ENCODE results near the gene SUGCT.
"Not testable (repeated sequence)": the region's sequence is repeated elsewhere in the genome, so short reads cannot be mapped to it uniquely, and the experiment has no call there.

The SUGCT gene

GRCh38 chr7:40611095-40611871, 476.5 kb downstream of the SUGCT start:
- no peak for DNase-seq (ENCODE audit: low read depth in 3 of 3)

- DNase-seq (ENCODE audit: low read depth in 3 of 3), result no peak
These were observed 477.5 kb downstream of the SUGCT start for GRCh38 chr7:40612298-40612697.

- no peak for DNase-seq (ENCODE audit: low read depth in 3 of 3)
These were observed 484.8 kb downstream of the SUGCT start for GRCh38 chr7:40619647-40620046.

GRCh38 chr7:40621592-40621998, 486.8 kb downstream of the SUGCT start:
- no peak for DNase-seq (ENCODE audit: low read depth in 3 of 3)

- DNase-seq (ENCODE audit: low read depth in 3 of 3), result no peak
These were observed 488.2 kb downstream of the SUGCT start for GRCh38 chr7:40622941-40623501.

- DNase-seq (ENCODE audit: low read depth in 3 of 3), result no peak
These were observed 489.1 kb downstream of the SUGCT start for GRCh38 chr7:40623863-40624262.

GRCh38 chr7:40627361-40627760, 492.6 kb downstream of the SUGCT start:
- not testable (repeated sequence) for DNase-seq (ENCODE audit: low read depth in 3 of 3)

GRCh38 chr7:40629891-40630290, 495.1 kb downstream of the SUGCT start:
- no peak for DNase-seq (ENCODE audit: low read depth in 3 of 3)

- DNase-seq (ENCODE audit: low read depth in 3 of 3), result no peak
These were observed 499.3 kb downstream of the SUGCT start for GRCh38 chr7:40634118-40634517.

- DNase-seq (ENCODE audit: low read depth in 3 of 3), result no peak
These were observed 503.9 kb downstream of the SUGCT start for GRCh38 chr7:40638545-40639320.

GRCh38 chr7:40640566-40640965, 505.8 kb downstream of the SUGCT start:
- no peak for DNase-seq (ENCODE audit: low read depth in 3 of 3)

GRCh38 chr7:40641701-40642100, 506.9 kb downstream of the SUGCT start:
- DNase-seq (ENCODE audit: low read depth in 3 of 3), result no peak

GRCh38 chr7:40643664-40644063, 508.9 kb downstream of the SUGCT start:
- no peak for DNase-seq (ENCODE audit: low read depth in 3 of 3)

GRCh38 chr7:40644454-40645188, 509.8 kb downstream of the SUGCT start:
- no peak for DNase-seq (ENCODE audit: low read depth in 3 of 3)

- DNase-seq (ENCODE audit: low read depth in 3 of 3), result no peak
These were observed 510.4 kb downstream of the SUGCT start for GRCh38 chr7:40645197-40645596.

GRCh38 chr7:40646717-40647116, 511.9 kb downstream of the SUGCT start:
- DNase-seq (ENCODE audit: low read depth in 3 of 3), result no peak

GRCh38 chr7:40647719-40648118, 512.9 kb downstream of the SUGCT start:
- DNase-seq (ENCODE audit: low read depth in 3 of 3), result no peak

GRCh38 chr7:40649247-40649646, 514.4 kb downstream of the SUGCT start:
- no peak for DNase-seq (ENCODE audit: low read depth in 3 of 3)

- DNase-seq (ENCODE audit: low read depth in 3 of 3), result not testable (repeated sequence)
These were observed 516.1 kb downstream of the SUGCT start for GRCh38 chr7:40650903-40651302.

- DNase-seq (ENCODE audit: low read depth in 3 of 3), result no peak
These were observed 519.4 kb downstream of the SUGCT start for GRCh38 chr7:40654171-40654570.

GRCh38 chr7:40655426-40655825, 520.6 kb downstream of the SUGCT start:
- no peak for DNase-seq (ENCODE audit: low read depth in 3 of 3)

- DNase-seq (ENCODE audit: low read depth in 3 of 3), result no peak
These were observed 521.5 kb downstream of the SUGCT start for GRCh38 chr7:40656349-40656748.
